HEK293 (cell line): Measurements from ENCODE around the gene SLC49A3.
A peak's percentile ranks its signal among the peaks of the same experiment; 100 is the strongest.
"Not testable (repeated sequence)": the region's sequence is repeated elsewhere in the genome, so short reads cannot be mapped to it uniquely, and the experiment has no call there.

Source experiments
- CTCF ChIA-PET: fragments of 350-600 bp; formaldehyde crosslinking; extraction: SDS; loops from one replicate; lab custom pipeline; 2021; ENCODE audit warnings: antibody characterized with exemption; lab: Yijun Ruan, JAX
- POLR2A ChIA-PET: fragments of 300-600 bp; formaldehyde crosslinking; extraction: SDS; loops from one replicate; lab custom pipeline; 2020; ENCODE audit warnings: antibody characterized with exemption, inconsistent platforms; lab: Yijun Ruan, JAX
- H3K27ac ChIP-seq: fragments of 200-500 bp; sonication (Bioruptor generic); 2 replicates; pipeline ENCODE4 v1.5.1; 2014; ENCODE audit warnings: low read depth, low read length, control low read depth, inconsistent platforms; ENCODE audit errors: extremely low read depth
- H3K36me3 ChIP-seq, 2 experiments: fragments of 200-500 bp in 1 of 2; sonication (Bioruptor generic) in 1 of 2; 1 replicate in 1 of 2; 2 replicates in 1 of 2; pipeline ENCODE4 v1.5.1; 2014 to 2017; ENCODE audit warnings: inconsistent platforms in 2 of 2, low read length in 2 of 2; ENCODE audit not compliant: control insufficient read depth in 2 of 2, insufficient read depth in 1 of 2
- H3K4me1 ChIP-seq: fragments of 200-500 bp; sonication (Bioruptor generic); 2 replicates; pipeline ENCODE4 v1.5.1; 2014; ENCODE audit warnings: mild to moderate bottlenecking, low read length, inconsistent platforms; ENCODE audit not compliant: control insufficient read depth, insufficient read depth
- H3K4me3 ChIP-seq: 2 replicates; pipeline ENCODE4 v1.5.1; 2011; ENCODE audit warnings: low read depth, mild to moderate bottlenecking, control low read depth, low read length, moderate library complexity
- H3K9me3 ChIP-seq: fragments of 200-500 bp; sonication (Bioruptor generic); 2 replicates; pipeline ENCODE4 v1.5.1; 2014; ENCODE audit warnings: low read depth, low read length, inconsistent platforms; ENCODE audit not compliant: control insufficient read depth, insufficient read depth
- GLIS2 ChIP-seq: fragments of 450-650 bp; formaldehyde crosslinking; IDR thresholded peaks from 2 replicates; pipeline ENCODE4 v1.5.1; 2016; ENCODE audit warnings: missing biosample characterization, missing genetic modification characterization
- IKZF3 ChIP-seq: fragments of 450-650 bp; IDR thresholded peaks from 2 replicates; pipeline ENCODE4 v1.5.0; 2018; ENCODE audit warnings: missing biosample characterization, mild to moderate bottlenecking, missing genetic modification characterization, moderate library complexity
- KLF16 ChIP-seq: fragments of 450-650 bp; formaldehyde crosslinking; IDR thresholded peaks from 2 replicates; pipeline ENCODE4 v1.5.1; 2017; ENCODE audit warnings: missing biosample characterization, missing genetic modification characterization
- PBX3 ChIP-seq: sonication (generic); formaldehyde crosslinking; IDR thresholded peaks from 2 replicates; pipeline ENCODE4 v1.8.1; 2022; ENCODE audit warnings: mild to moderate bottlenecking, moderate library complexity, missing genetic modification reagents
- PRDM1 ChIP-seq: fragments of 450-650 bp; formaldehyde crosslinking; IDR thresholded peaks from 2 replicates; pipeline ENCODE4; 2016; ENCODE audit warnings: missing biosample characterization, missing genetic modification characterization
- TRIM28 ChIP-seq: IDR thresholded peaks from 2 replicates; pipeline ENCODE4 v1.6.1; 2011; ENCODE audit warnings: low read length, control low read depth, borderline replicate concordance
- ZBTB1 ChIP-seq: fragments of 450-650 bp; formaldehyde crosslinking; IDR thresholded peaks from 2 replicates; pipeline ENCODE4 v1.5.1; 2016; ENCODE audit warnings: missing biosample characterization, missing genetic modification characterization
- ZNF239 ChIP-seq: fragments of 450-650 bp; formaldehyde crosslinking; IDR thresholded peaks from 2 replicates; pipeline ENCODE4 v1.5.1; 2016; ENCODE audit warnings: missing biosample characterization, missing genetic modification characterization
- ZNF292 ChIP-seq: fragments of 450-650 bp; formaldehyde crosslinking; IDR thresholded peaks from 2 replicates; pipeline ENCODE4 v1.5.1; 2016; ENCODE audit warnings: low read depth, missing biosample characterization, missing genetic modification characterization, borderline replicate concordance
- ZNF311 ChIP-seq: fragments of 450-650 bp; formaldehyde crosslinking; IDR thresholded peaks from 2 replicates; pipeline ENCODE4 v1.5.1; 2017; ENCODE audit warnings: missing biosample characterization, missing genetic modification characterization, borderline replicate concordance
- ZNF335 ChIP-seq: fragments of 450-650 bp; formaldehyde crosslinking; conservative IDR thresholded peaks from 2 replicates; pipeline ENCODE4 v1.5.1; 2016; ENCODE audit warnings: missing biosample characterization, missing genetic modification characterization
- ZNF544 ChIP-seq: fragments of 450-650 bp; formaldehyde crosslinking; IDR thresholded peaks from 2 replicates; pipeline ENCODE4 v1.5.0; 2017; ENCODE audit warnings: missing biosample characterization, missing genetic modification characterization
- ZNF549 ChIP-seq: fragments of 450-650 bp; IDR thresholded peaks from 2 replicates; pipeline ENCODE4 v1.5.1; 2018; ENCODE audit warnings: missing biosample characterization, missing genetic modification characterization, mild to moderate bottlenecking, inconsistent platforms, moderate library complexity
- ZNF555 ChIP-seq: fragments of 450-650 bp; formaldehyde crosslinking; conservative IDR thresholded peaks from 2 replicates; pipeline ENCODE4 v1.5.1; 2017; ENCODE audit warnings: missing biosample characterization, mild to moderate bottlenecking, missing genetic modification characterization, inconsistent platforms
- ZNF792 ChIP-seq: fragments of 450-650 bp; formaldehyde crosslinking; IDR thresholded peaks from 2 replicates; pipeline ENCODE4 v1.5.1; 2016; ENCODE audit warnings: missing biosample characterization, missing genetic modification characterization
- TF ChIP-seq, protein P1 (sequence below): fragments of 450-650 bp; formaldehyde crosslinking; IDR thresholded peaks from 2 replicates; pipeline ENCODE4 v1.5.1; 2017; ENCODE audit warnings: missing biosample characterization, missing genetic modification characterization
- TF ChIP-seq, protein P2 (sequence below): fragments of 450-650 bp; formaldehyde crosslinking; IDR thresholded peaks from 2 replicates; pipeline ENCODE4 v1.5.1; 2016; ENCODE audit warnings: missing biosample characterization, missing genetic modification characterization
- TF ChIP-seq, protein P3 (sequence below): fragments of 450-650 bp; formaldehyde crosslinking; optimal IDR thresholded peaks from 2 replicates; pipeline ENCODE3; 2016; ENCODE audit warnings: missing biosample characterization, mild to moderate bottlenecking, missing genetic modification characterization

The SLC49A3 gene

DNA sequence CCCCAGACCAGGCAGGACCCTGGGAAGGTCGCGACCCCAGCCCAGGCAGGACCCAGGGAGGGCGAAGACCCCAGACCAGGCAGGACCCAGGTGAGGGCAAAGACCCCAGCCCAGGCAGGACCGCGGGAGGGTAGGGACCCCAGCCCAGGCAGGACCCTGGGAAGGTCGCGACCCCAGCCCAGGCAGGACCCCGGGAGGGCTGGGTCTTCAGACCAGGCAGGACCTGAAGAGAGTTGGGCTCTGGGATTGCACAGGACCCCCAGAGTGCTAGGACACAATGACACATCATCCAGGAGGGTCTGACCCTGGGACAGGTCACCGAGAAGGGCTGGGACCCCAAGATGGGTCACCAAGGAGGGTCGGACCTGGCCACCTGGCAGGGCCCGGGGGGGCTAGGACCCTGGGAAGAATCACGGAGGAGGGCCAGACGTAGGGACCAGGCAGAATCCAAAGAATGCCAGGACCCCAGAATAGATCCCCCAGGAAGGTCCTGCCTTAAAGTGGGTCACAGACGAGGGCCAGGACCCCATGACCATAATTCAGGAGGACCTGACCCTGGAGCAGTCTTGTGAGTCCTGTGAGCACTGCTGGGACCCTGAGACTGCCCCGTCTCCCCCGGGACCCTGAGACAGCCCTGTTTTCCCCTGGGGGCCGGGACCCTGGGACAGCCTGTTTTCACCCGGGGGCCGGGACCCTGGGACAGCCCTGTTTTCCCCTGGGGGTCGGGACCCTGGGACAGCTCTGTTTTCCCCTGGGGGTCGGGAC lies 18.1 kb upstream of the SLC49A3 start (continued):
- TF ChIP-seq PBX3 (CRISPR knock-in tag), result no peak
- TF ChIP-seq, protein P1, sequence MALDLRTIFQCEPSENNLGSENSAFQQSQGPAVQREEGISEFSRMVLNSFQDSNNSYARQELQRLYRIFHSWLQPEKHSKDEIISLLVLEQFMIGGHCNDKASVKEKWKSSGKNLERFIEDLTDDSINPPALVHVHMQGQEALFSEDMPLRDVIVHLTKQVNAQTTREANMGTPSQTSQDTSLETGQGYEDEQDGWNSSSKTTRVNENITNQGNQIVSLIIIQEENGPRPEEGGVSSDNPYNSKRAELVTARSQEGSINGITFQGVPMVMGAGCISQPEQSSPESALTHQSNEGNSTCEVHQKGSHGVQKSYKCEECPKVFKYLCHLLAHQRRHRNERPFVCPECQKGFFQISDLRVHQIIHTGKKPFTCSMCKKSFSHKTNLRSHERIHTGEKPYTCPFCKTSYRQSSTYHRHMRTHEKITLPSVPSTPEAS (tag by site-specific recombination), result no peak
- no peak for TF ChIP-seq ZNF292
- TF ChIP-seq TRIM28, result no peak
- TF ChIP-seq ZNF335 (tag by site-specific recombination), result peak; percentile 52
- TF ChIP-seq, protein P2, sequence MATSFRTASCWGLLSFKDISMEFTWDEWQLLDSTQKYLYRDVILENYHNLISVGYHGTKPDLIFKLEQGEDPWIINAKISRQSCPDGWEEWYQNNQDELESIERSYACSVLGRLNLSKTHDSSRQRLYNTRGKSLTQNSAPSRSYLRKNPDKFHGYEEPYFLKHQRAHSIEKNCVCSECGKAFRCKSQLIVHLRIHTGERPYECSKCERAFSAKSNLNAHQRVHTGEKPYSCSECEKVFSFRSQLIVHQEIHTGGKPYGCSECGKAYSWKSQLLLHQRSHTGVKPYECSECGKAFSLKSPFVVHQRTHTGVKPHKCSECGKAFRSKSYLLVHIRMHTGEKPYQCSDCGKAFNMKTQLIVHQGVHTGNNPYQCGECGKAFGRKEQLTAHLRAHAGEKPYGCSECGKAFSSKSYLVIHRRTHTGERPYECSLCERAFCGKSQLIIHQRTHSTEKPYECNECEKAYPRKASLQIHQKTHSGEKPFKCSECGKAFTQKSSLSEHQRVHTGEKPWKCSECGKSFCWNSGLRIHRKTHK (tag by site-specific recombination), result no peak
- TF ChIP-seq PRDM1 (tag by site-specific recombination), result no peak
- no peak for TF ChIP-seq ZNF555
- TF ChIP-seq ZNF792, result no peak
- no peak for TF ChIP-seq ZNF544
- TF ChIP-seq ZBTB1, result no peak
- TF ChIP-seq KLF16 (tag by site-specific recombination), result no peak
- no peak for TF ChIP-seq IKZF3 (tag by site-specific recombination)
- TF ChIP-seq ZNF549 (tag by site-specific recombination), result no peak
- no peak for TF ChIP-seq ZNF239 (tag by site-specific recombination)
- TF ChIP-seq ZNF311, result no peak
- TF ChIP-seq GLIS2 (tag by site-specific recombination), result peak; percentile 65

DNA sequence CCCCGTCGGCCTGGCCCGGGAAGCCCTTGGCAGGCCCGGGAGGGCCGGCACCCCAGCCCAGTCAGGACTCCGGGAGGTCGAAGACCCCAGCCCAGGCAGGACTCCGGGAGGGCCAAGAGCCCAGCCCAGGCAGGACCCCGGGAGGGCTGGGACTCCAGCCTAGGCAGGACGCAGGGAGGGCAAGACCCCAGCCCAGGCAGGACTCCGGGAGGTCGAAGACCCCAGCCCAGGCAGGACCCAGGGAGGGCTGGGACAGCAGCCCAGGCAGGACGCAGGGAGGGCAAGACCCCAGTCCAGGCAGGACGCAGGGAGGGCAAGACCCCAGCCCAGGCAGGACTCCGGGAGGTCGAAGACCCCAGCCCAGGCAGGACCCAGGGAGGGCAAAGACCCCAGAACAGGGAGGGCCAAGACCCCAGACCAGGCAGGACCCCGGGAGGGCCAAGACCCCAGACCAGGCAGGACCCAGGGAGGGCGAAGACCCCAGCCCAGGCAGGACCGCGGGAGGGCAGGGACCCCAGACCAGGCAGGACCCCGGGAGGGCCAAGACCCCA lies 17.2 kb upstream of the SLC49A3 start:
- CTCF ChIA-PET, result not testable (repeated sequence)

More for the DNA sequence above, 17.2 kb upstream of the SLC49A3 start:
- Histone ChIP-seq H3K4me3 (peak overlapping the region; percentile 70), H3K36me3 (peaks cover 0 to 26% of the 10 kb centered on the region in 2 experiments; a peak in 1 of 3 replicates), H3K27ac (peak overlapping the region; percentile 81; the same call in 1 of the 2 replicates)
- POLR2A ChIA-PET, H3K9me3 ChIP-seq, H3K4me1 ChIP-seq: not testable (repeated sequence)
- TF ChIP-seq, protein P3, sequence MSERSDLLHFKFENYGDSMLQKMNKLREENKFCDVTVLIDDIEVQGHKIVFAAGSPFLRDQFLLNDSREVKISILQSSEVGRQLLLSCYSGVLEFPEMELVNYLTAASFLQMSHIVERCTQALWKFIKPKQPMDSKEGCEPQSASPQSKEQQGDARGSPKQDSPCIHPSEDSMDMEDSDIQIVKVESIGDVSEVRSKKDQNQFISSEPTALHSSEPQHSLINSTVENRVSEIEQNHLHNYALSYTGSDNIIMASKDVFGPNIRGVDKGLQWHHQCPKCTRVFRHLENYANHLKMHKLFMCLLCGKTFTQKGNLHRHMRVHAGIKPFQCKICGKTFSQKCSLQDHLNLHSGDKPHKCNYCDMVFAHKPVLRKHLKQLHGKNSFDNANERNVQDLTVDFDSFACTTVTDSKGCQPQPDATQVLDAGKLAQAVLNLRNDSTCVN, result peak; percentile 8
- peak; percentile 40 for TF ChIP-seq ZNF335 (tag by site-specific recombination)
